Ovary (tissue), 3 donors: Measurements from ENCODE around the gene SHLD1.
"Not testable (repeated sequence)": the region's sequence is repeated elsewhere in the genome, so short reads cannot be mapped to it uniquely, and the experiment has no call there.

Experiments used
- CTCF ChIP-seq, 3 donors: fragments of 450-650 bp in 2 of 3; fragments of 200-600 bp in 1 of 3; IDR thresholded peaks; one replicate each; pipeline versions ENCODE4 v1.5.1 to v1.8.0; 2016 to 2022; ENCODE audit warnings: antibody characterized with exemption in 3 of 3, mild to moderate bottlenecking in 1 of 3
- EP300 ChIP-seq: sonication (generic); formaldehyde crosslinking; IDR thresholded peaks from one replicate; pipeline ENCODE4 v1.6.1; 2017; ENCODE audit warnings: antibody characterized with exemption
- donor health status: DM: no; HTN: no; CAD: no.

GRCh38 chr20:5781367-5781766 is 31.2 kb downstream of the SHLD1 start:
- TF ChIP-seq CTCF (IDR thresholded peaks at IDR 0.05); EP300: not testable (repeated sequence)
